GM21447 (cell line): ENCODE results near the gene SIPA1L3.

ENCODE experiments used
- ATAC-seq: cut with Tn5 transposase; IDR thresholded peaks from one replicate; pipeline ENCODE4 v1.9.1; 2021; ENCODE audit not compliant: unreplicated experiment

The SIPA1L3 gene

GRCh38 chr19:38093154-38093553 lies 186.1 kb downstream of the SIPA1L3 start:
- ATAC-seq = no peak

- ATAC-seq = no peak
Observed at GRCh38 chr19:38093587-38093986, 186.6 kb downstream of the SIPA1L3 start.

GRCh38 chr19:38095411-38096308 lies 188.7 kb downstream of the SIPA1L3 start:
- ATAC-seq = no peak

- no peak for ATAC-seq
Observed at GRCh38 chr19:38099966-38100365, 193.0 kb downstream of the SIPA1L3 start.

- no peak for ATAC-seq
Observed at GRCh38 chr19:38100589-38100988, 193.6 kb downstream of the SIPA1L3 start.

GRCh38 chr19:38101723-38102122 lies 194.7 kb downstream of the SIPA1L3 start:
- no peak for ATAC-seq

- no peak for ATAC-seq
Observed at GRCh38 chr19:38105574-38105973, 198.6 kb downstream of the SIPA1L3 start.

- ATAC-seq = no peak
Observed at GRCh38 chr19:38107129-38107528, 200.1 kb downstream of the SIPA1L3 start.

- no peak for ATAC-seq
Observed at GRCh38 chr19:38111898-38112297, 204.9 kb downstream of the SIPA1L3 start.

- ATAC-seq = no peak
Observed at GRCh38 chr19:38114651-38115050, 207.6 kb downstream of the SIPA1L3 start.

GRCh38 chr19:38115271-38115802 lies 208.3 kb downstream of the SIPA1L3 start:
- no peak for ATAC-seq

GRCh38 chr19:38118176-38118575 lies 211.2 kb downstream of the SIPA1L3 start:
- ATAC-seq = no peak

GRCh38 chr19:38120471-38121025 lies 213.5 kb downstream of the SIPA1L3 start:
- no peak for ATAC-seq

- ATAC-seq = no peak
Observed at GRCh38 chr19:38122402-38123093, 215.5 kb downstream of the SIPA1L3 start.

- no peak for ATAC-seq
Observed at GRCh38 chr19:38125238-38125637, 218.2 kb downstream of the SIPA1L3 start.

- ATAC-seq = no peak
Observed at GRCh38 chr19:38130399-38130798, 223.4 kb downstream of the SIPA1L3 start.

GRCh38 chr19:38132781-38133180 lies 225.8 kb downstream of the SIPA1L3 start:
- no peak for ATAC-seq

GRCh38 chr19:38133319-38133718 lies 226.3 kb downstream of the SIPA1L3 start:
- no peak for ATAC-seq

- ATAC-seq = no peak
Observed at GRCh38 chr19:38134540-38135149, 227.6 kb downstream of the SIPA1L3 start.

GRCh38 chr19:38135150-38135998 lies 228.4 kb downstream of the SIPA1L3 start:
- no peak for ATAC-seq
